ENCODE data around the gene FANCE.

FANCE gene

GRCh38 chr6:35497571-35498421 lies 45.7 kb downstream of the FANCE start:
- H3K9me3 ChIP-seq (replicated peaks in 1 of 2; ENCODE audit: control insufficient read depth in 2 of 2, insufficient read depth in 1 of 2, low read depth in 1 of 2, low read length in 2 of 2) = peaks cover 0 to 2% of the 10 kb centered on the region in 2 donors
- H3K9ac ChIP-seq (ENCODE audit: low read depth, low read length, poor library complexity) = peak overlapping the region; percentile 95
- DNase-seq (ENCODE audit: low spot score) = peak; percentile 48
- peak overlapping the region; percentile 60 for H3K4ac ChIP-seq (ENCODE audit: low read length)
- peak overlapping the region; percentile 95 for H2BK12ac ChIP-seq (ENCODE audit: low read length)
- H3K14ac ChIP-seq (ENCODE audit: low read length) = peak overlapping the region; percentile 89
- peak overlapping the region; percentile 96 for H2BK15ac ChIP-seq (ENCODE audit: low read length)
- no CpG with 5 or more reads among the region's 77 CpGs for WGBS, 2 donors (ENCODE audit: extremely low coverage in 2 of 2, insufficient read length in 2 of 2, insufficient replicate concordance in 1 of 2)
- peaks cover 9% of the 10 kb centered on the region for H3K79me1 ChIP-seq (ENCODE audit: low read depth, low read length)
- peak overlapping the region; percentile 64 to 83 for H3K4me3 ChIP-seq (ENCODE audit: low read length in 2 of 2)
- peak overlapping the region; percentile 81 for H3K4me2 ChIP-seq (ENCODE audit: insufficient read depth, low read length, poor library complexity, severe bottlenecking)
- H2AK5ac ChIP-seq (ENCODE audit: low read depth, low read length) = peak overlapping the region; percentile 98
- peak overlapping the region; percentile 98 for H3K18ac ChIP-seq (ENCODE audit: low read length)
- peak overlapping the region; percentile 94 for H3K23ac ChIP-seq (ENCODE audit: low read depth, low read length, poor library complexity)
- peak overlapping the region; percentile 89 for H3K27ac ChIP-seq (replicated peaks; ENCODE audit: low read length)
- H2BK5ac ChIP-seq (ENCODE audit: low read length) = peak overlapping the region; percentile 4
- H2AFZ ChIP-seq (ENCODE audit: low read length) = peak overlapping the region; percentile 92
- H3K36me3 ChIP-seq (replicated peaks in 1 of 2; ENCODE audit: control insufficient read depth in 2 of 2, insufficient read depth in 2 of 2, low read length in 2 of 2) = peaks cover 0 to 3% of the 10 kb centered on the region in 2 donors
- H3K4me1 ChIP-seq (ENCODE audit: control insufficient read depth in 2 of 2, insufficient read depth in 1 of 2, low read depth in 1 of 2, low read length in 2 of 2) = peaks cover 37 to 45% of the 10 kb centered on the region in 2 donors
- H4K91ac ChIP-seq (ENCODE audit: low read depth, low read length, poor library complexity) = peak overlapping the region; percentile 82
- peak overlapping the region; percentile 95 for H2BK120ac ChIP-seq (ENCODE audit: low read depth, low read length)
- no peaks in the 10 kb centered on the region for H3K27me3 ChIP-seq (ENCODE audit: control insufficient read depth in 3 of 3, insufficient read depth in 3 of 3, low read depth in 1 of 3, low read length in 3 of 3)
- peak overlapping the region; percentile 98 for H4K8ac ChIP-seq (ENCODE audit: low read depth, low read length)

- H3K4ac ChIP-seq (ENCODE audit: low read length) = peak overlapping the region; percentile 60
- no peak overlapping the region for H4K91ac ChIP-seq (ENCODE audit: low read depth, low read length, poor library complexity)
- peak overlapping the region; percentile 81 for H3K4me2 ChIP-seq (ENCODE audit: insufficient read depth, low read length, poor library complexity, severe bottlenecking)
- H2BK120ac ChIP-seq (ENCODE audit: low read depth, low read length) = peak overlapping the region; percentile 93
- H3K36me3 ChIP-seq (replicated peaks in 1 of 2; ENCODE audit: control insufficient read depth in 2 of 2, insufficient read depth in 2 of 2, low read length in 2 of 2) = no peaks in the 10 kb centered on the region
- H3K9ac ChIP-seq (ENCODE audit: low read depth, low read length, poor library complexity) = peak overlapping the region; percentile 95
- peak overlapping the region; percentile 64 to 83 for H3K4me3 ChIP-seq (ENCODE audit: low read length in 2 of 2)
- H3K79me1 ChIP-seq (ENCODE audit: low read depth, low read length) = peaks cover 5% of the 10 kb centered on the region
- H2AFZ ChIP-seq (ENCODE audit: low read length) = peak overlapping the region; percentile 92
- H4K8ac ChIP-seq (ENCODE audit: low read depth, low read length) = peak overlapping the region; percentile 95
- peak overlapping the region; percentile 25 for H3K14ac ChIP-seq (ENCODE audit: low read length)
- no peak overlapping the region for H3K27ac ChIP-seq (replicated peaks; ENCODE audit: low read length)
- H2BK5ac ChIP-seq (ENCODE audit: low read length) = peak overlapping the region; percentile 4
- peaks cover 31 to 38% of the 10 kb centered on the region in 2 donors for H3K4me1 ChIP-seq (ENCODE audit: control insufficient read depth in 2 of 2, insufficient read depth in 1 of 2, low read depth in 1 of 2, low read length in 2 of 2)
- H2BK12ac ChIP-seq (ENCODE audit: low read length) = peak overlapping the region; percentile 95
- H3K23ac ChIP-seq (ENCODE audit: low read depth, low read length, poor library complexity) = peak overlapping the region; percentile 94
- no peaks in the 10 kb centered on the region for H3K27me3 ChIP-seq (ENCODE audit: control insufficient read depth in 3 of 3, insufficient read depth in 3 of 3, low read depth in 1 of 3, low read length in 3 of 3)
- peak overlapping the region; percentile 98 for H2AK5ac ChIP-seq (ENCODE audit: low read depth, low read length)
- no CpG with 5 or more reads among the region's 14 CpGs for WGBS, 2 donors (ENCODE audit: extremely low coverage in 2 of 2, insufficient read length in 2 of 2, insufficient replicate concordance in 1 of 2)
- no peaks in the 10 kb centered on the region for H3K9me3 ChIP-seq (replicated peaks in 1 of 2; ENCODE audit: control insufficient read depth in 2 of 2, insufficient read depth in 1 of 2, low read depth in 1 of 2, low read length in 2 of 2)
- H2BK15ac ChIP-seq (ENCODE audit: low read length) = peak overlapping the region; percentile 96
- peak overlapping the region; percentile 98 for H3K18ac ChIP-seq (ENCODE audit: low read length)
- no peak for DNase-seq (ENCODE audit: low spot score)
Measured at GRCh38 chr6:35498422-35499067, 46.4 kb downstream of the FANCE start.

- no peak overlapping the region for H2BK120ac ChIP-seq (ENCODE audit: low read depth, low read length)
- H3K79me1 ChIP-seq (ENCODE audit: low read depth, low read length) = peaks cover under 1% of the 10 kb centered on the region
- no peak overlapping the region for H2AK5ac ChIP-seq (ENCODE audit: low read depth, low read length)
- H2AFZ ChIP-seq (ENCODE audit: low read length) = no peak overlapping the region
- DNase-seq (ENCODE audit: low spot score) = no peak
- H2BK12ac ChIP-seq (ENCODE audit: low read length) = no peak overlapping the region
- no peak overlapping the region for H3K9ac ChIP-seq (ENCODE audit: low read depth, low read length, poor library complexity)
- no peaks in the 10 kb centered on the region for H3K9me3 ChIP-seq (replicated peaks in 1 of 2; ENCODE audit: control insufficient read depth in 2 of 2, insufficient read depth in 1 of 2, low read depth in 1 of 2, low read length in 2 of 2)
- H4K8ac ChIP-seq (ENCODE audit: low read depth, low read length) = no peak overlapping the region
- no peak overlapping the region for H2BK15ac ChIP-seq (ENCODE audit: low read length)
- H3K36me3 ChIP-seq (replicated peaks in 1 of 2; ENCODE audit: control insufficient read depth in 2 of 2, insufficient read depth in 2 of 2, low read length in 2 of 2) = no peaks in the 10 kb centered on the region
- H3K4me3 ChIP-seq (ENCODE audit: low read length in 2 of 2) = no peak overlapping the region
- peaks cover 25 to 30% of the 10 kb centered on the region in 2 donors for H3K4me1 ChIP-seq (ENCODE audit: control insufficient read depth in 2 of 2, insufficient read depth in 1 of 2, low read depth in 1 of 2, low read length in 2 of 2)
- H3K18ac ChIP-seq (ENCODE audit: low read length) = no peak overlapping the region
- H3K4me2 ChIP-seq (ENCODE audit: insufficient read depth, low read length, poor library complexity, severe bottlenecking) = no peak overlapping the region
- no CpG with 5 or more reads among the region's 4 CpGs for WGBS, 2 donors (ENCODE audit: extremely low coverage in 2 of 2, insufficient read length in 2 of 2, insufficient replicate concordance in 1 of 2)
- H3K14ac ChIP-seq (ENCODE audit: low read length) = no peak overlapping the region
- H4K91ac ChIP-seq (ENCODE audit: low read depth, low read length, poor library complexity) = no peak overlapping the region
- no peak overlapping the region for H3K27ac ChIP-seq (replicated peaks; ENCODE audit: low read length)
- H3K23ac ChIP-seq (ENCODE audit: low read depth, low read length, poor library complexity) = no peak overlapping the region
- no peak overlapping the region for H2BK5ac ChIP-seq (ENCODE audit: low read length)
- H3K27me3 ChIP-seq (ENCODE audit: control insufficient read depth in 3 of 3, insufficient read depth in 3 of 3, low read depth in 1 of 3, low read length in 3 of 3) = no peaks in the 10 kb centered on the region
- no peak overlapping the region for H3K4ac ChIP-seq (ENCODE audit: low read length)
Measured at GRCh38 chr6:35499372-35499771, 47.2 kb downstream of the FANCE start.

GRCh38 chr6:35500782-35501181 lies 48.6 kb downstream of the FANCE start:
- H3K14ac ChIP-seq (ENCODE audit: low read length) = no peak overlapping the region
- no peak overlapping the region for H3K4ac ChIP-seq (ENCODE audit: low read length)
- H4K91ac ChIP-seq (ENCODE audit: low read depth, low read length, poor library complexity) = no peak overlapping the region
- no peak overlapping the region for H3K4me2 ChIP-seq (ENCODE audit: insufficient read depth, low read length, poor library complexity, severe bottlenecking)
- H2AFZ ChIP-seq (ENCODE audit: low read length) = peak overlapping the region; percentile 15
- no peak overlapping the region for H2BK15ac ChIP-seq (ENCODE audit: low read length)
- peaks cover 13 to 16% of the 10 kb centered on the region in 2 donors for H3K4me1 ChIP-seq (ENCODE audit: control insufficient read depth in 2 of 2, insufficient read depth in 1 of 2, low read depth in 1 of 2, low read length in 2 of 2)
- H2BK5ac ChIP-seq (ENCODE audit: low read length) = no peak overlapping the region
- H3K27ac ChIP-seq (replicated peaks; ENCODE audit: low read length) = no peak overlapping the region
- H2AK5ac ChIP-seq (ENCODE audit: low read depth, low read length) = no peak overlapping the region
- H2BK120ac ChIP-seq (ENCODE audit: low read depth, low read length) = no peak overlapping the region
- no peaks in the 10 kb centered on the region for H3K36me3 ChIP-seq (replicated peaks in 1 of 2; ENCODE audit: control insufficient read depth in 2 of 2, insufficient read depth in 2 of 2, low read length in 2 of 2)
- H3K9ac ChIP-seq (ENCODE audit: low read depth, low read length, poor library complexity) = no peak overlapping the region
- no peak overlapping the region for H3K23ac ChIP-seq (ENCODE audit: low read depth, low read length, poor library complexity)
- no peak for DNase-seq (ENCODE audit: low spot score)
- no peak overlapping the region for H3K18ac ChIP-seq (ENCODE audit: low read length)
- H3K4me3 ChIP-seq (ENCODE audit: low read length in 2 of 2) = no peak overlapping the region
- no peaks in the 10 kb centered on the region for H3K79me1 ChIP-seq (ENCODE audit: low read depth, low read length)
- H4K8ac ChIP-seq (ENCODE audit: low read depth, low read length) = no peak overlapping the region
- no peaks in the 10 kb centered on the region for H3K27me3 ChIP-seq (ENCODE audit: control insufficient read depth in 3 of 3, insufficient read depth in 3 of 3, low read depth in 1 of 3, low read length in 3 of 3)
- H3K9me3 ChIP-seq (replicated peaks in 1 of 2; ENCODE audit: control insufficient read depth in 2 of 2, insufficient read depth in 1 of 2, low read depth in 1 of 2, low read length in 2 of 2) = no peaks in the 10 kb centered on the region
- no CpG with 5 or more reads among the region's 6 CpGs for WGBS, 2 donors (ENCODE audit: extremely low coverage in 2 of 2, insufficient read length in 2 of 2, insufficient replicate concordance in 1 of 2)
- H2BK12ac ChIP-seq (ENCODE audit: low read length) = no peak overlapping the region
